ENCODE measurements around the gene LINC00632. TPM values are rescaled to one million over a fixed set of nuclear protein-coding genes. Genes with fewer than 3 reads are reported as not detected.
A peak's percentile ranks its signal among the peaks of the same experiment; 100 is the strongest.

LINC00632 gene
- total RNA-seq, 3 donors from 2014 or later = 0.38 to 1.4 (median 0.48) TPM

GRCh38 chrX:140724309-140724708 is 14.8 kb downstream of the LINC00632 start:
- Mint-ChIP-seq H3K4me3 (no peak overlapping the region), H3K9me3 (no peaks in the 10 kb centered on the region), H3K4me1 (ENCODE audit: low read depth) (no peaks in the 10 kb centered on the region), H3K27me3 (ENCODE audit: low read depth) (no peaks in the 10 kb centered on the region), H3K36me3 (ENCODE audit: insufficient read depth) (no peaks in the 10 kb centered on the region)
- DNase-seq (no peak), ATAC-seq (no peak)

DNA sequence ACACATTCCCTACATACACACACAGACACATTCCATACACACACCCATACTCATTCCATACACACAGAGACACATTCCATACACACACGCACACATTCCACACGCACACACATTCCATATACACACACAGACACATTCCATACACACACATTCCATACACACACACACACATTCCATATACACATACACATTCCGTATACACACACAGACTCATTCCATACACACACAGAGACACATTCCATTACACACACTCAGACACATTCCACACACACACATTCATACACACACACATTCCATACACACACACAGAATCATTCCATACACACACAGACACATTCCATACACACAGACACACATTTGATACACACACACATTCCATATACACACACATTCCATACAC is 15.2 kb downstream of the LINC00632 start:
- Mint-ChIP-seq H3K27me3 (ENCODE audit: low read depth) (no peaks in the 10 kb centered on the region), H3K36me3 (ENCODE audit: insufficient read depth) (no peaks in the 10 kb centered on the region), H3K4me1 (ENCODE audit: low read depth) (no peaks in the 10 kb centered on the region), H3K9me3 (no peaks in the 10 kb centered on the region), H3K4me3 (no peak overlapping the region)
- DNase-seq (no peak), ATAC-seq (no peak)

GRCh38 chrX:140725500-140725899 is 15.9 kb downstream of the LINC00632 start:
- Mint-ChIP-seq H3K4me3 (no peak overlapping the region), H3K36me3 (ENCODE audit: insufficient read depth) (no peaks in the 10 kb centered on the region), H3K27me3 (ENCODE audit: low read depth) (no peaks in the 10 kb centered on the region), H3K4me1 (ENCODE audit: low read depth) (no peaks in the 10 kb centered on the region), H3K9me3 (no peaks in the 10 kb centered on the region)
- DNase-seq = no peak
- ATAC-seq = no peak

DNA sequence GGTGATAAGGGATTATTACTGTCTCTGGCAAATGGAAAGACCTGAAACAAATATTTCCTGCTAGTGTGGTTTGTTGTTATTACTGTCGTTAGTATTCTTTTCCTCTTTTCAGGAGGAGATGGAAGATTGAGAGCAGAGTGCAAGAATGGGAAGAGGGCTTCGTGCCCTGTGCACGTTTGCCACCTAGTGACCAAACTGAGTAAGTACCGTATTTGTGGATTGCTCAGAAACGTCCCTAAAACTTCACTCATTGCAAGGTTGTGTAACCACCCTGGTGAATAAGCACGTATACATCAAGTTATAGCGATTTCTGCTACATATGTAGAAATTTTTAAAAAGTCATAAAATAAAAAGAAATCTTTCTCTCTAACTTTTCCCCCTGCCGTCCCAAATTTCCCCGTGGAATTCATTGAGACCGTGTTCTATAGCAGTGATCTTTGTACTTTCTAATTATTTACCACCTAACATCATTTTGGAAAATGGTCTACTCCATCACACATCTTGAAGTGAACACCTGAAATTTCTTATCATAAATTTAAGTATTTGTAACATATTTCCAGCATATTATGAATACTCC is 24.3 kb downstream of the LINC00632 start:
- Mint-ChIP-seq H3K36me3 (ENCODE audit: insufficient read depth) (no peaks in the 10 kb centered on the region), H3K4me3 (no peak overlapping the region), H3K27me3 (ENCODE audit: low read depth) (peaks cover 1% of the 10 kb centered on the region), H3K9me3 (no peaks in the 10 kb centered on the region), H3K4me1 (ENCODE audit: low read depth) (no peaks in the 10 kb centered on the region)
- DNase-seq = no peak
- no peak for ATAC-seq

DNA sequence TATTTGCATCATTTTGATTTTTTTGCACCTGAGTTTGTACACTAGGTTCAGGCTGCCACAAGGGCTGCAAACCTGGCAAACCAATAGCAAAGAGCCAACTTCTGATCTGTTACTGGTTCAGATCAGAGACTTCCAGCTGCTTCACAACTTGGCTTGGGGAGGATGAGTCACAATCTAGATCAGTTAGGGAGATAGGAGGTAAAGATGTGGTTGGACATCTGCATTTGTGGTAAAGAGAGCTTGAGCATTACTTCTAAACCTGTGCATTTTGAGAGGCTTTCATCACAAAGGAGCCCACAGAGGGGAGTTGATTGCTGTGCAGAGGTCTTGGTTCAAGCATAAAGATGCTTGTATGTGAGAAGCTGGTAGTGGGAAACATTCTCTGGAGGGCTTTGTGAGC is 34.5 kb downstream of the LINC00632 start:
- Mint-ChIP-seq H3K4me3 (no peak overlapping the region), H3K4me1 (ENCODE audit: low read depth) (peaks cover 4% of the 10 kb centered on the region), H3K27me3 (ENCODE audit: low read depth) (no peaks in the 10 kb centered on the region), H3K9me3 (no peaks in the 10 kb centered on the region), H3K36me3 (ENCODE audit: insufficient read depth) (no peaks in the 10 kb centered on the region)
- DNase-seq = no peak
- ATAC-seq = peak; percentile 61 to 67

DNA sequence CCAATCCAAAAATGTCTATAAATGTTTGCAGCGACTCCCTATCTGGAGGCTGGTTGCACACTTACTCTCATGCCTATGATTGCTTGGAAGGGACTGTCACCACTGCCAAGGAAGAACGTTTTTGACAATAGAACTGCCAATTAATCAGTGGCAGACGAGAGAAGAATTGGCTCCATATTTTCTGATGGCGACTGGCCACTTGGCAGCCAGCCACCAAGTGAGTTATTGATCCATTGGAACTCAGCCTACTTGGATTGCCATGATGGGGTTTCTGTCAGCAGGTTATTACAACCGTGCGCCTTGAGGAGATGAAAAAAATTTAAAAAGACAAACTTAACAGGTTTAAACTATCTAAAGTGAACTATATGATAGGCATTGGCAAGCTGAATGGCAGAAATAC is 47.4 kb downstream of the LINC00632 start:
- Mint-ChIP-seq H3K4me1 (ENCODE audit: low read depth) (no peaks in the 10 kb centered on the region), H3K9me3 (no peaks in the 10 kb centered on the region), H3K4me3 (no peak overlapping the region), H3K27me3 (ENCODE audit: low read depth) (peaks cover 2% of the 10 kb centered on the region), H3K36me3 (ENCODE audit: insufficient read depth) (no peaks in the 10 kb centered on the region)
- no peak for ATAC-seq
- no peak for DNase-seq

GRCh38 chrX:140762061-140762460 is 52.5 kb downstream of the LINC00632 start:
- no peaks in the 10 kb centered on the region for H3K36me3 Mint-ChIP-seq (ENCODE audit: insufficient read depth)
- peak; percentile 9 for DNase-seq
- H3K4me3 Mint-ChIP-seq = no peak overlapping the region
- peaks cover 9% of the 10 kb centered on the region for H3K27me3 Mint-ChIP-seq (ENCODE audit: low read depth)
- H3K9me3 Mint-ChIP-seq = no peaks in the 10 kb centered on the region
- peak in 1 of 2 donors; percentile 61 for ATAC-seq
- peaks cover 4% of the 10 kb centered on the region for H3K4me1 Mint-ChIP-seq (ENCODE audit: low read depth)

GRCh38 chrX:140764401-140764919 is 54.9 kb downstream of the LINC00632 start:
- ATAC-seq (peak; percentile 48 to 73), DNase-seq (peak; percentile 4)
- Mint-ChIP-seq H3K27me3 (ENCODE audit: low read depth) (peaks cover 7% of the 10 kb centered on the region), H3K36me3 (ENCODE audit: insufficient read depth) (no peaks in the 10 kb centered on the region), H3K4me3 (peak overlapping the region; percentile 50), H3K9me3 (no peaks in the 10 kb centered on the region), H3K4me1 (ENCODE audit: low read depth) (peaks cover 4% of the 10 kb centered on the region)

- no peak for DNase-seq
- Mint-ChIP-seq H3K36me3 (ENCODE audit: insufficient read depth) (no peaks in the 10 kb centered on the region), H3K9me3 (no peaks in the 10 kb centered on the region), H3K27me3 (ENCODE audit: low read depth) (peaks cover 7% of the 10 kb centered on the region), H3K4me1 (ENCODE audit: low read depth) (peaks cover 4% of the 10 kb centered on the region), H3K4me3 (peak overlapping the region; percentile 31)
- ATAC-seq = no peak
Observed at GRCh38 chrX:140765043-140765784, 55.7 kb downstream of the LINC00632 start.

DNA sequence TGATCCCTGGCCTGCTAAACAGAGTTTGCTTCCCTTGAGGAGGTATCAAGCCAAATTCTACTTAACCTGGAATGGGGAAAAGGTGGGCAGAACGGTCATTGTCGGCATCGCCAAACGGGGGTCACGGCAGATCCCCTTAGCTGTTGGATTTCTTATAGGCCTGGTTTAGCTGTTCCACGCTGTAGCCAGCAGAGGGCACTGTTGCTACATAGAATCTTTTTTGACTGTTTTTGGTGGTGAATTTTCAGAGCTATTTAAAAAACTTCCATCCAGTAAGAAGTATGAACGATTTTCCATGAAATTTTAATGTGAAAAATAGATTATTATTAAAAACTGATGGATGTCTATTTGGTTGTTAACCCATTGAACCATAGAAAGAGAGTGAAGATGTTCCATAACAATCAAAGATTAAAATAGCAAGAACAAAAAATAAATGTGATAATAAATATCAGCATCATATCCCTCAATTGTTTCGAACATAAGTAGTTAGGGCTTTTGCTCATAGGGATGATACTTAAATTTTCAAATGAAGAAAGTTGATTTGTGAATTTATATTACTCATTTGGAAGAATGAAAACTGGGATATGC is 56.6 kb downstream of the LINC00632 start:
- Mint-ChIP-seq H3K4me1 (ENCODE audit: low read depth) (peaks cover 4% of the 10 kb centered on the region), H3K4me3 (no peak overlapping the region), H3K27me3 (ENCODE audit: low read depth) (peaks cover 7% of the 10 kb centered on the region), H3K36me3 (ENCODE audit: insufficient read depth) (no peaks in the 10 kb centered on the region), H3K9me3 (no peaks in the 10 kb centered on the region)
- DNase-seq (peak; percentile 19), ATAC-seq (no peak)

DNA sequence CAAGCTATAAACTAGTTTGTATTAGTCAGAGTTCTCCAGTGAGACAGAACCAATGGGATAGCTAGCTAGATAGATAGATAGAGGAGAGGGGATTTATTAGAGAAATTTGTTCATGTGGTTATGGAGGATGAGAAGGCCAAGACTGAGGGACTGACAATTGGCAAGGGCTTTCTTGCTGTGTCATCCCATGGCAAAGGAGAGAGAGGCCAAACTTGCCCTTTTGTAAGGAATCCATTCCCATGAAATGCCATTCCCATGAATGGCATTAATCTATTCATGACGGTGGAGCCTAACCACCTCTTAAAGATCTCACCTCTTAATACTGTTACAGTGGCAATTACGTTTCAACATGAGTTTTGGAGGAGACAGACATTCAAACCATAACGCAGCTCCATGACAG is 58.1 kb downstream of the LINC00632 start:
- no peak for ATAC-seq
- Mint-ChIP-seq H3K9me3 (no peaks in the 10 kb centered on the region), H3K4me3 (no peak overlapping the region), H3K4me1 (ENCODE audit: low read depth) (peaks cover 4% of the 10 kb centered on the region), H3K36me3 (ENCODE audit: insufficient read depth) (no peaks in the 10 kb centered on the region), H3K27me3 (ENCODE audit: low read depth) (peaks cover 7% of the 10 kb centered on the region)
- no peak for DNase-seq

- DNase-seq (no peak), ATAC-seq (no peak)
- no peaks in the 10 kb centered on the region for H3K9me3 Mint-ChIP-seq
- no peaks in the 10 kb centered on the region for H3K4me1 Mint-ChIP-seq (ENCODE audit: low read depth)
- H3K36me3 Mint-ChIP-seq (ENCODE audit: insufficient read depth) = no peaks in the 10 kb centered on the region
- H3K27me3 Mint-ChIP-seq (ENCODE audit: low read depth) = no peaks in the 10 kb centered on the region
- H3K4me3 Mint-ChIP-seq = no peak overlapping the region
Observed at GRCh38 chrX:140775211-140775610, 65.7 kb downstream of the LINC00632 start.

- Mint-ChIP-seq H3K27me3 (ENCODE audit: low read depth) (no peaks in the 10 kb centered on the region), H3K4me1 (ENCODE audit: low read depth) (no peaks in the 10 kb centered on the region), H3K9me3 (no peaks in the 10 kb centered on the region), H3K4me3 (no peak overlapping the region), H3K36me3 (ENCODE audit: insufficient read depth) (no peaks in the 10 kb centered on the region)
- no peak for DNase-seq
- no peak for ATAC-seq
Observed at GRCh38 chrX:140776320-140776719, 66.8 kb downstream of the LINC00632 start.

DNA sequence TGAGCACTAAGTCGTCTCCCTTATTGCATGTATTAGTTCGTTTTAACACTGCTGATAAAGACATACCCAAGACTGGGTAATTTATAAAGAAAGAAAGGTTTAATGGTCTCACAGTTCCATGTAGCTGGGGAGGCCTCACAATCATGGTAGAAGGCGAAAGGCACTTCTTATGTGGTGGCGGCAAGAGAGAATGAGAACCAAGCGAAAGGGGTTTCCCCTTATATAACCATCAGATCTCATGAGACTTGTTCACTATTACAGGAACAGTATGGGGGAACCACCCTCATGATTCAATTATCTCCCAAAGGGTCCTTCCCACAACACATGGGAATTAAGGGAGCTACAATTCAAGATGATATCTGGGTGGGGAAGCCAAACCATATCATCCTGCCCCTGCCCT is 85.1 kb downstream of the LINC00632 start:
- ATAC-seq (no peak), DNase-seq (no peak)
- Mint-ChIP-seq H3K36me3 (ENCODE audit: insufficient read depth) (no peaks in the 10 kb centered on the region), H3K27me3 (ENCODE audit: low read depth) (no peaks in the 10 kb centered on the region), H3K4me1 (ENCODE audit: low read depth) (no peaks in the 10 kb centered on the region), H3K9me3 (no peaks in the 10 kb centered on the region), H3K4me3 (no peak overlapping the region)

DNA sequence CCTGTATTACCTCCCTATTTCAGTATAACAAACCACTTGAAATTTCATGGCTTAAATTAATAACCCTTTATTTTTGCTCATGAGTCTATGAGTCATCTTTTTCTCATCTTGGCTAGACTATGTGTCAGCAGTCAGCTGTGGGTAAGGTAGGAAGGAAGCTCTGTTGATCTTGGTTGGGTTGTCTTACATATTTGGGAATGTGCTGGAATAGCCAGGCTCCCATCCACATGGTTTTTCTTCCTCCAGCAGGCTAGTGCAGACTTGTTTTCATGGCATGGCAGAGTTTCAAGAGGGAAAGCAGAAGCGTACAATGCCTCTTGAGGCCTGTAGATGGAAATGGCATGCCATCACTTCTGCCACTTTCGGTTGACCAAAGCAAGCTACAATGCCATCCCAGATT is 89.7 kb downstream of the LINC00632 start:
- Mint-ChIP-seq H3K4me3 (no peak overlapping the region), H3K4me1 (ENCODE audit: low read depth) (no peaks in the 10 kb centered on the region), H3K27me3 (ENCODE audit: low read depth) (no peaks in the 10 kb centered on the region), H3K36me3 (ENCODE audit: insufficient read depth) (no peaks in the 10 kb centered on the region), H3K9me3 (no peaks in the 10 kb centered on the region)
- DNase-seq = no peak
- ATAC-seq = no peak
